Dendritic cell treated with granulocyte-macrophage colony-stimulating factor and Interleukin-4, amounts not matched to agents 40 ng/mL and 50 ng/mL, for 4 days (primary cell): ENCODE data around the gene RGN.
"Not testable (repeated sequence)": the region's sequence is repeated elsewhere in the genome, so short reads cannot be mapped to it uniquely, and the experiment has no call there.

ENCODE experiments used
- H3K27ac Mint-ChIP-seq: one replicate; pipeline ENCODE4 v1.8.0; 2022; ENCODE audit warnings: mild to moderate bottlenecking, mixed read lengths
- H3K27me3 Mint-ChIP-seq: one replicate; pipeline ENCODE4 v1.8.0; 2022; ENCODE audit warnings: mild to moderate bottlenecking, mixed read lengths
- H3K36me3 Mint-ChIP-seq: one replicate; pipeline ENCODE4 v1.8.0; 2022; ENCODE audit warnings: low read depth, mixed read lengths
- H3K4me1 Mint-ChIP-seq: one replicate; pipeline ENCODE4 v1.8.0; 2022; ENCODE audit warnings: low read depth, mixed read lengths
- H3K4me3 Mint-ChIP-seq: one replicate; pipeline ENCODE4 v1.8.0; 2022; ENCODE audit warnings: mild to moderate bottlenecking, moderate library complexity, mixed read lengths
- H3K9me3 Mint-ChIP-seq: one replicate; pipeline ENCODE4 v1.8.0; 2022; ENCODE audit warnings: mixed read lengths
- intact Hi-C: fragments of 100-400 bp; cut with micrococcal nuclease; formaldehyde crosslinking; loops from one replicate; pipeline ENCODE4 v1.15.0; 2022

RGN gene

GRCh38 chrX:47093860-47094259, 15.6 kb downstream of the RGN start:
- H3K27ac Mint-ChIP-seq, result no peak overlapping the region
- H3K9me3 Mint-ChIP-seq, result no peaks in the 10 kb centered on the region
- no peaks in the 10 kb centered on the region for H3K36me3 Mint-ChIP-seq
- no peak overlapping the region for H3K4me3 Mint-ChIP-seq
- intact Hi-C loops, result loop anchor here (5.0 kb wide), 1 partner anchor 292 kb away; no protein-coding TSS in a partner anchor
- H3K27me3 Mint-ChIP-seq, result no peaks in the 10 kb centered on the region
- H3K4me1 Mint-ChIP-seq, result no peaks in the 10 kb centered on the region

GRCh38 chrX:47097018-47097417, 18.8 kb downstream of the RGN start:
- intact Hi-C loops, result no loop called here
- H3K4me1 Mint-ChIP-seq, result no peaks in the 10 kb centered on the region
- no peak overlapping the region for H3K4me3 Mint-ChIP-seq
- no peak overlapping the region for H3K27ac Mint-ChIP-seq
- H3K27me3 Mint-ChIP-seq, result no peaks in the 10 kb centered on the region
- H3K9me3 Mint-ChIP-seq, result no peaks in the 10 kb centered on the region
- no peaks in the 10 kb centered on the region for H3K36me3 Mint-ChIP-seq

- Mint-ChIP-seq H3K4me1 (no peaks in the 10 kb centered on the region), H3K4me3 (no peak overlapping the region), H3K9me3 (no peaks in the 10 kb centered on the region), H3K27me3 (no peaks in the 10 kb centered on the region), H3K27ac (no peak overlapping the region), H3K36me3 (no peaks in the 10 kb centered on the region)
- intact Hi-C loops, result no loop called here
Measured at GRCh38 chrX:47098338-47099094, 20.3 kb downstream of the RGN start.

DNA sequence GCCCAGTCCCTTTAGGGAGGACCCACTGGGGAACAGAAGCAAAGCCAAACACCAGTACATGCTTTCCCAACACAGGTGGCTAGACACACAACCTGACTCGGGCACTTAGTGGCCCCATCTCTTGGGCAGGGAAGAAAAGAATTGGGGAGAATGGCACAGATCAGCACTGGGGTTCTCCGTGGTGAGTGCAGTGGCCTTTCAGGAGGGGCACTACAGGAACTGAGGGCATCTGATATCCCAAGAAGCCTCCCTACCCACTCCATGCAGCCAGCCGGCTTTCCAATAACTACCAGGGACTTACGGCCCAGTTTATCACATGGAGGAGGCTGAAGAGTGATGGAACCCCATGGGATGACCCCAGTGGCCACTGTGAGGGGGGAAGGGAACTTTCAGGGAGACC, 23.0 kb downstream of the RGN start:
- no peak overlapping the region for H3K27ac Mint-ChIP-seq
- H3K4me1 Mint-ChIP-seq, result no peaks in the 10 kb centered on the region
- H3K27me3 Mint-ChIP-seq, result no peaks in the 10 kb centered on the region
- H3K36me3 Mint-ChIP-seq, result no peaks in the 10 kb centered on the region
- no peak overlapping the region for H3K4me3 Mint-ChIP-seq
- intact Hi-C loops, result no loop called here
- H3K9me3 Mint-ChIP-seq, result no peaks in the 10 kb centered on the region

GRCh38 chrX:47110936-47111615, 32.8 kb downstream of the RGN start:
- H3K4me1 Mint-ChIP-seq, H3K27ac Mint-ChIP-seq, intact Hi-C loops, H3K36me3 Mint-ChIP-seq, H3K27me3 Mint-ChIP-seq, H3K4me3 Mint-ChIP-seq, H3K9me3 Mint-ChIP-seq: not testable (repeated sequence)

- Mint-ChIP-seq H3K36me3 (no peaks in the 10 kb centered on the region), H3K27ac (no peak overlapping the region), H3K4me1 (no peaks in the 10 kb centered on the region), H3K4me3 (no peak overlapping the region), H3K27me3 (no peaks in the 10 kb centered on the region), H3K9me3 (no peaks in the 10 kb centered on the region)
- intact Hi-C loops, result no loop called here
Measured at GRCh38 chrX:47112316-47112954, 34.2 kb downstream of the RGN start.

DNA sequence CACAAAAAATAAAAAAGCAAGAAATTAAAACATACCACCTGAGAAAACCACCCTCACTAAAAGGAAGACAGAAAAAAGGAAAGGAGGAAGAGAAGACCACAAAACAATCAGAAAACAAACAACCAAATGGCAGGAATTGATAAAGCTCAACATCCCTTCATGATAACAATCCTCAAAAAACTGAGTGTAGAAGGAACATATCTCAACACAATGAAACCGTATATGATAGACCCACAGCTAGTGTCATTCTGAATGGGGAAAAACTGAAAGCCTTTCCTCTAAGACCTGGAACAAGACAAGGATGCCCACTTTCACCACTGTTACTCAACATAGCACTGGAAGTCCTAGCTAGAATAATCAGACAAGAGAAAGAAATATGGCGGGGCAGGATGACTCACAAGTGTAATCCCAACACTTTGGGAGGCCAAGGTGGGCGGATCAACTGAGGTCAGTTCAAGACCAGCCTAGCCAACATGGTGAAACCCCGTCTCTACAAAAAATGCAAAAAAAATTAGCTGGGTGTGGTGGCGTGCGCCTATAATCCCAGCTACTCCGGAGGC, 38.4 kb downstream of the RGN start:
- H3K4me3 Mint-ChIP-seq, H3K4me1 Mint-ChIP-seq, intact Hi-C loops, H3K9me3 Mint-ChIP-seq, H3K36me3 Mint-ChIP-seq, H3K27ac Mint-ChIP-seq, H3K27me3 Mint-ChIP-seq: not testable (repeated sequence)

DNA sequence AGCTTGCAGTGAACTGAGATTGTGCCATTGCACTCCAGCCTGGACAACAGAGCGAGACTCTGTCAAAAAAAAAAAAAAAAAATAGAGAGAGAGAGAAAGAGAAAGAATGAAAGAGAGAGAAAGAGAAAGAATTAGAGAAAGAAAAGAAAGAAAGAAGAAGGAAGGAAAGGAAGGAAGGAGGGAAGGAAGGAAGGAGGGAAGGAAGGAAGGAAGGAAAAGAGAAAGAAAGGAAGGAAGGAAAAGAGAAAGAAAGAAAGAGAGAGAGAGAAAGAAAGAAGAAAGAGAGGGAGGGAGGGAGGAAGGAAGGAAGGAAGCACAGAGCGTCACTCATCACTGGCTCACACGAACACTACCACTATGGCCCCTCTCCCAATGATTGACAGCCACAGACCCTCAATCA, 46.2 kb downstream of the RGN start:
- H3K9me3 Mint-ChIP-seq, intact Hi-C loops, H3K27me3 Mint-ChIP-seq, H3K4me1 Mint-ChIP-seq, H3K36me3 Mint-ChIP-seq, H3K4me3 Mint-ChIP-seq, H3K27ac Mint-ChIP-seq: not testable (repeated sequence)

- intact Hi-C loops, result loop anchor here (2.0 kb wide), 1 partner anchor 15 kb away; the partner anchor contains the start of genes NDUFB11 and RBM10
- H3K4me3 Mint-ChIP-seq, result peak overlapping the region; percentile 95
- H3K27me3 Mint-ChIP-seq, result no peaks in the 10 kb centered on the region
- H3K9me3 Mint-ChIP-seq, result no peaks in the 10 kb centered on the region
- H3K36me3 Mint-ChIP-seq, result peaks cover 6% of the 10 kb centered on the region
- H3K4me1 Mint-ChIP-seq, result no peaks in the 10 kb centered on the region
- peak overlapping the region; percentile 98 for H3K27ac Mint-ChIP-seq
Measured at GRCh38 chrX:47129157-47129898, 51.1 kb downstream of the RGN start.

DNA sequence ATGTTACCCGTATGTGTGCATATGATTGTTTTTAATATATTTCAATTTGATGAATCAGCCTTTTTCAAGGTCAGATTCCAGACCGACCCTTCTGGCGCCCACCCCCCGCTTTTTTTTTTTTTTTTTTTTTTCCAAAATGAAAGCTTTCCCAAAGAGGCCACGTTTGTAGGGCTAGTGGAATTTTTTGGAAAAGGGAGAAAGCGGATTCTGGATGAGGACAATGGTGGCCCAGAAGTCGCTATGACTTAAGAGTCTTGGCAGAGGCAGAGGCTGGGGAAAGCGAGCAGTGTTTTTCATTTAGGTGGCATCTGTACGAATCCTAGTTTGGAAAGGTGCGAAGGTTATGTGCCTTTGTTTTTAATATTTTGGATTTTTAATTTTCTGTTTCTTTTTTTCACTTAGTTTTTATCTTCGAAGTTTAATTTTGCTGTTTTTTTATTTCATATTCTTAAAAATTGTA, 51.7 kb downstream of the RGN start:
- Mint-ChIP-seq H3K4me1 (no peaks in the 10 kb centered on the region), H3K36me3 (peaks cover 6% of the 10 kb centered on the region), H3K27ac (peak overlapping the region; percentile 98), H3K4me3 (peak overlapping the region; percentile 23), H3K27me3 (no peaks in the 10 kb centered on the region), H3K9me3 (no peaks in the 10 kb centered on the region)
- intact Hi-C loops, result loop anchor here (2.0 kb wide), 1 partner anchor 15 kb away; the partner anchor contains the start of genes NDUFB11 and RBM10

- intact Hi-C loops, result no loop called here
- Mint-ChIP-seq H3K9me3 (no peaks in the 10 kb centered on the region), H3K27me3 (no peaks in the 10 kb centered on the region), H3K36me3 (peaks cover 6% of the 10 kb centered on the region), H3K27ac (no peak overlapping the region), H3K4me3 (no peak overlapping the region), H3K4me1 (no peaks in the 10 kb centered on the region)
Measured at GRCh38 chrX:47133493-47133892, 55.2 kb downstream of the RGN start.

- H3K27ac Mint-ChIP-seq, result not testable (repeated sequence)
Measured at GRCh38 chrX:47135650-47136049, 57.4 kb downstream of the RGN start.

GRCh38 chrX:47138171-47138570, 59.9 kb downstream of the RGN start:
- no peak overlapping the region for H3K27ac Mint-ChIP-seq
- peaks cover 17% of the 10 kb centered on the region for H3K4me1 Mint-ChIP-seq
- H3K27me3 Mint-ChIP-seq, result no peaks in the 10 kb centered on the region
- H3K9me3 Mint-ChIP-seq, result no peaks in the 10 kb centered on the region
- H3K36me3 Mint-ChIP-seq, result peaks cover 41% of the 10 kb centered on the region
- H3K4me3 Mint-ChIP-seq, result no peak overlapping the region
- intact Hi-C loops, result no loop called here

More at GRCh38 chrX:47135650-47136049, 57.4 kb downstream of the RGN start:
- H3K27me3 Mint-ChIP-seq, intact Hi-C loops, H3K4me1 Mint-ChIP-seq, H3K9me3 Mint-ChIP-seq, H3K4me3 Mint-ChIP-seq: not testable (repeated sequence)
- H3K36me3 Mint-ChIP-seq, result peaks cover 17% of the 10 kb centered on the region
